ENCODE data around the gene CFAP100.

DNA sequence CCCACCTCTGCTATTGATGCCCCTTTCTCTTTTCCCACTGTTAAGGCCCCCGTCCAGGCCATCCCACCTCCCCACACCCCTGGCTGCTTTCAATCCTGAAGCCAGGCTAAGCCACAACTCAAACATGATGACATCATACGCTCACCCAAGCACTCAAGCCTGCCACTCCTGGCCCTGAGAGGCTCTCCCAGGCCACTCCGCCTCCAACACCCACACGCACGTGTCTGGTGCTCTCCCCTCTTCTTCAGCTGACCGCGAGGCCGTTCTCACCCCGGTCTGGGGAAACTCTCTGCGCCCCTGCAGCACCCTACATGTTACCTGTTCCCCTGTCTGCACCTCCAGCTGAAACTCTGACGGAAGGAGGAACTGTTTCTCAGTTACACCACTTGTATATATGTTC, 74.8 kb downstream of the CFAP100 start:
- TF ChIP-seq SPI1 (IDR thresholded peaks at IDR 0.05; ENCODE audit: borderline replicate concordance, insufficient read depth, low read depth, low read length) (no peak), SREBF1 (IDR thresholded peaks at IDR 0.05; ENCODE audit: low read length) (no peak), ZNF384 (IDR thresholded peaks at IDR 0.05; ENCODE audit: borderline replicate concordance, low read depth, low read length) (no peak)

Data from GM12878 (cell line).